Measurements from ENCODE around the gene LSR.

The LSR gene

GRCh38 chr19:35315883-35316282 lies 67.1 kb downstream of the LSR start:
- Mint-ChIP-seq H3K4me3 (no peak overlapping the region), H3K4me1 (ENCODE audit: low read depth) (peaks cover 8% of the 10 kb centered on the region), H3K36me3 (no peaks in the 10 kb centered on the region), H3K27ac (no peak overlapping the region), H3K9me3 (ENCODE audit: low read depth) (no peaks in the 10 kb centered on the region), H3K27me3 (no peaks in the 10 kb centered on the region)

DNA sequence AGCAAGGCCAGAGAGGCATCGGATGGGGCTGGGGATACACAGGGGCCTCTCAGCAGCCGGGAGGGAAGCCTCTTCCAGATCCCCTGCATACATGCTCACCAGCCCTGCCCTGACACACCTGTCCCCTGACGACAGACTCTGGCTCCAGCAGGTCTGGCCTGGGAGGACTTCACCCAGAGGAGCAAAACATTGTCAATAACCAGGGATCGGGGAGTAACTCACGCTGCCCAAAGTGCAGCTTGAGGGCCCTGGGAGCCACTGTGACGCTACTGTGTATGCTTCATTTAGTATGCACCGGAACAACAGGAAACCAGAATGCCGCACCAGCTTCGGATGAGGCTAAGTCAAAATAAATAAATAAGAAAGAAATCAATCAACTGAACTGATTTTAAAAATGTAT lies 67.8 kb downstream of the LSR start:
- no peaks in the 10 kb centered on the region for H3K27me3 Mint-ChIP-seq
- H3K4me3 Mint-ChIP-seq: no peak overlapping the region
- peaks cover 8% of the 10 kb centered on the region for H3K4me1 Mint-ChIP-seq (ENCODE audit: low read depth)
- H3K27ac Mint-ChIP-seq: no peak overlapping the region
- H3K9me3 Mint-ChIP-seq (ENCODE audit: low read depth): no peaks in the 10 kb centered on the region
- no peaks in the 10 kb centered on the region for H3K36me3 Mint-ChIP-seq
